GM18873 (cell line): ENCODE results near the gene ENTPD3.

Experiments used
- ATAC-seq: cut with Tn5 transposase; IDR thresholded peaks from one replicate; pipeline ENCODE4 v1.9.1; 2021; ENCODE audit warnings: mild to moderate bottlenecking, moderate library complexity, moderate number of reproducible peaks; ENCODE audit not compliant: unreplicated experiment, low FRiP score

ENTPD3 gene

GRCh38 chr3:40387001-40387894 lies at the start of gene ENTPD3:
Gene ENTPD3, plus strand, starts transcription at chr3:40387184. Its CDS starts 874 bp downstream, at chr3:40388058.
- ATAC-seq, result no peak

GRCh38 chr3:40339871-40340270 lies 47.1 kb upstream of the ENTPD3 start:
- no peak for ATAC-seq

GRCh38 chr3:40340541-40341170 lies 46.3 kb upstream of the ENTPD3 start:
- no peak for ATAC-seq

- ATAC-seq, result no peak
These were observed 45.3 kb upstream of the ENTPD3 start for GRCh38 chr3:40341671-40342070.

GRCh38 chr3:40350529-40350928 lies 36.5 kb upstream of the ENTPD3 start:
- ATAC-seq, result no peak

- ATAC-seq, result no peak
These were observed 31.6 kb upstream of the ENTPD3 start for GRCh38 chr3:40355410-40355809.

- ATAC-seq, result no peak
These were observed 28.5 kb upstream of the ENTPD3 start for GRCh38 chr3:40358454-40358853.

- no peak for ATAC-seq
These were observed 23.3 kb upstream of the ENTPD3 start for GRCh38 chr3:40363674-40364073.

- no peak for ATAC-seq
These were observed 20.5 kb upstream of the ENTPD3 start for GRCh38 chr3:40366203-40367162.

- ATAC-seq, result no peak
These were observed 17.3 kb upstream of the ENTPD3 start for GRCh38 chr3:40369716-40370115.

- no peak for ATAC-seq
These were observed 9.2 kb upstream of the ENTPD3 start for GRCh38 chr3:40377822-40378221.

GRCh38 chr3:40379674-40380306 lies 7.2 kb upstream of the ENTPD3 start:
- no peak for ATAC-seq

- no peak for ATAC-seq
These were observed 4.9 kb upstream of the ENTPD3 start for GRCh38 chr3:40381904-40382616.

- ATAC-seq, result no peak
These were observed 4.4 kb upstream of the ENTPD3 start for GRCh38 chr3:40382617-40382979.

- ATAC-seq, result no peak
These were observed 771 bp upstream of the ENTPD3 start for GRCh38 chr3:40386213-40386612.

- no peak for ATAC-seq
These were observed 891 bp downstream of the ENTPD3 start for GRCh38 chr3:40387895-40388254.

- ATAC-seq, result no peak
These were observed 9.4 kb downstream of the ENTPD3 start for GRCh38 chr3:40396406-40396805.

GRCh38 chr3:40397129-40397528 lies 10.1 kb downstream of the ENTPD3 start:
- no peak for ATAC-seq

- ATAC-seq, result no peak
These were observed 10.9 kb downstream of the ENTPD3 start for GRCh38 chr3:40397912-40398311.

- ATAC-seq, result no peak
These were observed 11.4 kb downstream of the ENTPD3 start for GRCh38 chr3:40398346-40398745.
